ENCODE data around the gene MMS19. TPM values are rescaled to one million over a fixed set of nuclear protein-coding genes. Genes with fewer than 3 reads are reported as not detected.
A peak's percentile ranks its signal among the peaks of the same experiment; 100 is the strongest.

MMS19 gene
- total RNA-seq, 2 experiments from 2014 or later = 91.3 to 107 TPM

DNA sequence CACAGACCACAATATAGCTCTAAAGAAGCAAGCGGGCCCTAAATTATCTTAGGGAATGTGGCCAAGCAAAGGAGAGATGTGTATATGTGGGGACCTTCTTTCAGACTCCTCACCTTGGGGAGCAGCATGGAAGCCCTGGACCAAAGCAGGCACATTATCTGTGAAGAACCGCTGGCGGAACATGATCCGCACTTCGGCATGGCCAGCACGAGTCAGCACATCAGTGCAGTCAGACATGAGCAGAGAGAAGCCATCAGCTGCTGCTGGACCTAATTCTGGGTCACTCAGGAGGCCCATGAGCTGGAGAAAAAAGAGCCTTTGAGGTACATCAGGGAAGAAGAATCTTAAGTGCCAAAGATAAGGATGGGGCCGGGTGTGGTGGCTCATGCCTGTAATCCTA, 38.3 kb downstream of the MMS19 start:
- H3K27me3 Mint-ChIP-seq = no peaks in the 10 kb centered on the region
- H3K36me3 Mint-ChIP-seq (ENCODE audit: low read depth) = peaks cover 70% of the 10 kb centered on the region
- intact Hi-C loops (cut with DNase I, micrococcal nuclease) = loop anchor here in 1 of 2 experiments (5.0 kb wide), 1 partner anchor 53 kb away; no protein-coding TSS in a partner anchor
- ChIA-PET POLR2A (no interaction called here), CTCF (interaction anchor here (1.0 to 1.9 kb wide), 4 partner anchors 11 to 74 kb away, joined by 3 to 5 read pairs (median 4); no protein-coding TSS in a partner anchor)
- peak overlapping the region; percentile 26 for H3K27ac Mint-ChIP-seq
- no peak for DNase-seq
- no peak overlapping the region for H3K4me3 Mint-ChIP-seq
- H3K4me1 Mint-ChIP-seq = peaks cover 12% of the 10 kb centered on the region
- no peak for ATAC-seq
- no peaks in the 10 kb centered on the region for H3K9me3 Mint-ChIP-seq (ENCODE audit: low read depth)

DNA sequence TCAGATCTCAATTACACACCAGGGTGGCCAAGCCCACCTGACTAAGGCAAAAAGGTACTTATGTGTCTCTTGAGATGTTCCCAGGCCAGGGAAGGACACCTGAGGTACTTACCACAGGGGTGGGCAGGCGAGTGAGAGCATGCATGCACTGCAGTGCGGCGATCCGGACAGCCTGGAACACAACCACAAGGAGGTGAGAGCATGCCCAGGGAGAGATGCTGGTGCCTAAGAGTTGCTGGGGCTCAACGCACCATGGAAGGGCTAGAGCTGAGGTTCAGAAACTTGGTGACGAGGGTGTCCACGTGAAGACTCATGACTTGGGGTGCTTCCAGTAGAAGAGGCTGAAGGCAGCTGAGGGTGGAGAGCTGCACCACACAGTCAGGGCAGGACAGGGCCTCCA, 39.1 kb downstream of the MMS19 start:
- CTCF ChIA-PET = interaction anchor here (0.6 to 1.1 kb wide), 2 partner anchors 10 to 167 kb away, joined by 3 read pairs; partner anchors contain the start of gene ARHGAP19
- no peak overlapping the region for H3K4me3 Mint-ChIP-seq

DNA sequence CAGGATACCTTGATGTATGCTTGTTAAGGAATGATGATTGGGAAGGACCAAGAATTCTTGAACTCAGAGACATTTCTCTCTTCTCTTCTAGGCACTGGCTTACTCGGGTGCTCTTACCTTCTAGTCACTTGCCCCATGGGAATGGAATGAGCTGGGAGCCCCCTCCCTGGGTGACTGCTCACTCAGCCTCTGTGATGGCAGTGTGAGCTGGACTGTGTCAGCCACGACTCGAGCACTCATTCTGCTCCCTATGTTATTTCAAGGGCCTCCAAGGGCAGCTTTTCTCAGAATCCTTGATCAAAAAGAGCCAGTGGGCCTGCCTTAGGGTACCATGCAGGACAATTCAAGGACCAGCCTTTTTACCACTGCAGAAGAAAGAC, 41.5 kb downstream of the MMS19 start:
- intact Hi-C loops (cut with DNase I, micrococcal nuclease) = no loop called here
- Mint-ChIP-seq H3K4me1 (peaks cover 31% of the 10 kb centered on the region), H3K9me3 (ENCODE audit: low read depth) (no peaks in the 10 kb centered on the region), H3K36me3 (ENCODE audit: low read depth) (peaks cover 73% of the 10 kb centered on the region), H3K27me3 (no peaks in the 10 kb centered on the region), H3K27ac (peak overlapping the region; percentile 74), H3K4me3 (no peak overlapping the region)
- DNase-seq (no peak), ATAC-seq (no peak)
- ChIA-PET CTCF (interaction anchor here (0.6 to 1.8 kb wide), 3 partner anchors 9 to 1278 kb away, joined by 3 to 9 read pairs (median 7); no protein-coding TSS in a partner anchor), POLR2A (interaction anchor here (0.6 to 1.0 kb wide), 2 partner anchors 29 to 112 kb away, joined by 3 read pairs; no protein-coding TSS in a partner anchor)

More for the DNA sequence above, 39.1 kb downstream of the MMS19 start:
- POLR2A ChIA-PET = no interaction called here
- DNase-seq (no peak), ATAC-seq (no peak)
- peaks cover 71% of the 10 kb centered on the region for H3K36me3 Mint-ChIP-seq (ENCODE audit: low read depth)
- H3K27me3 Mint-ChIP-seq = no peaks in the 10 kb centered on the region
- H3K27ac Mint-ChIP-seq = no peak overlapping the region
- H3K9me3 Mint-ChIP-seq (ENCODE audit: low read depth) = no peaks in the 10 kb centered on the region
- intact Hi-C loops (cut with DNase I, micrococcal nuclease) = no loop called here
- H3K4me1 Mint-ChIP-seq = peaks cover 20% of the 10 kb centered on the region

DNA sequence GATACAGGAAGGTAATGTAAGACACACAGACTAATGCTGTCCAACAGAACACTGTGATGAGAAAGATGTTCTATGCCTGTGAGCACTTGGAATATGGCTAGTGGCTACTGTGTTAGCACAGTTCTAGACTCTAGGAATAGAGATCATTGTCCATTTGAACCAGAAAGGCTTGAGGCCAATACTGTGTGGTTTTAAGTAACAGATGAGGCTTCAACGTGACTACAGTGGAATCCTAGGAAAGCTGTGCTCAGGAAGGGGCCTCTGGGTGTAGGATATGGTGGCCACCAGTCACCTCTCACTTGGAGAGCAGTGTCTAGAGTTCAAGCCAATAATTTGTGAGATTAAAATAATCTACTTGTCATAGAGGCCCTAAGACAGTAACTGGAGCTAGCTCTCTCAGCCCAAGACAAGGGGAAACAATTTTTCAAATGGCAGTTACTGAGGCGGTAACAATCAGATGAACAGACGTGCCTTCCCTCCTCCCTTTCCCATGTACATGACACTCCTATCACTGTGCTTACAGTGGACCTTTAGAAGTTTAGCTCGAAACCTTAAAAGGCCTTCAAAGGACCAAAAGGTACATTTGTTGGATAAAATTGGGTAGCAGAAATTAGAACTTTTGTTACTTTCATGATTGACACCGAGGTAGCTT, 42.1 kb downstream of the MMS19 start:
- CTCF ChIA-PET = interaction anchor here (0.6 to 1.8 kb wide), 4 partner anchors 8 to 115 kb away, joined by 3 to 9 read pairs (median 5); no protein-coding TSS in a partner anchor
- peaks cover 69% of the 10 kb centered on the region for H3K36me3 Mint-ChIP-seq (ENCODE audit: low read depth)
- DNase-seq (no peak), ATAC-seq (no peak)
- peak overlapping the region; percentile 98 for H3K27ac Mint-ChIP-seq
- intact Hi-C loops (cut with DNase I, micrococcal nuclease) = no loop called here
- H3K4me3 Mint-ChIP-seq = no peak overlapping the region
- no peaks in the 10 kb centered on the region for H3K9me3 Mint-ChIP-seq (ENCODE audit: low read depth)
- H3K27me3 Mint-ChIP-seq = no peaks in the 10 kb centered on the region
- POLR2A ChIA-PET = interaction anchor here (0.6 to 1.0 kb wide), 2 partner anchors 28 to 112 kb away, joined by 3 read pairs; no protein-coding TSS in a partner anchor
- H3K4me1 Mint-ChIP-seq = peaks cover 31% of the 10 kb centered on the region

DNA sequence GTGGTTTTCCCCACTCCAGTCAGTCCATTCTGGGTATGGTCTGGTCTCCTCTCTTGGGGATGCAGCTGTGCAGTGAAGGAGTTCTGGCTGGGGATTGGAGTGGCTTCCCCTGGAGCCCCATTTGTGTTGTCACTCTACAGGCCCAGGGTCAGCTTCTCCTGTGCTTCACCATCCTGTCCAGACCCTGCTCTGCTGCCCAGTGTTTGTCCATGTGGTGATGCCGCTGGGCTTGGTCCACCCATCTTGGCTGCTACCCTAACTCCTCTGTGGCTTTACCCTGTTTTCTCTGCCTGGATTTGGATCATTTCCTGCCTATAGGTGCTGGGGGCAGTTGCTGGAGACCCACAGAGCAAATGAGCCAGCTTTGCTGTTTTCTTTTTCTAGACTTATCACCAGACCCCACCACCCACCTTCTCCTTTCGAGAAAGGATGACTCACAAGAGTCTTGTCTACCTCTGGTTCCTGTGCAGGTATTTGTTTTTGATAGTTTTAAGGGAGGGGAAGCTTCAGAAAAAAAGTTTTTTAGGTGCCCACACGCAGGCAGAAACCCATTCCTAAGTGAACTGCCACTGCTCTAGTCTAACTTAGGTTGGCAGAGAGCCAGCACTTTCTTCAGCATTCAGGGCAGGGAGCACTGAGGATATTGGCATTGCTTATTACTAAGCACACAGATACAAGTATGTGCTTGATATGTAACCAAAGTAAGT, 43.7 kb downstream of the MMS19 start:
- intact Hi-C loops (cut with DNase I, micrococcal nuclease) = no loop called here
- DNase-seq (peak; percentile 45), ATAC-seq (peak; percentile 80)
- H3K36me3 Mint-ChIP-seq (ENCODE audit: low read depth) = peaks cover 64% of the 10 kb centered on the region
- no peaks in the 10 kb centered on the region for H3K9me3 Mint-ChIP-seq (ENCODE audit: low read depth)
- peak overlapping the region; percentile 29 for H3K4me3 Mint-ChIP-seq
- H3K27ac Mint-ChIP-seq = peak overlapping the region; percentile 98
- H3K27me3 Mint-ChIP-seq = no peaks in the 10 kb centered on the region
- ChIA-PET CTCF (interaction anchor here (0.6 to 2.1 kb wide), 7 partner anchors 10 to 137 kb away, joined by 3 to 9 read pairs (median 5); no protein-coding TSS in a partner anchor), POLR2A (no interaction called here)
- H3K4me1 Mint-ChIP-seq = peaks cover 38% of the 10 kb centered on the region

DNA sequence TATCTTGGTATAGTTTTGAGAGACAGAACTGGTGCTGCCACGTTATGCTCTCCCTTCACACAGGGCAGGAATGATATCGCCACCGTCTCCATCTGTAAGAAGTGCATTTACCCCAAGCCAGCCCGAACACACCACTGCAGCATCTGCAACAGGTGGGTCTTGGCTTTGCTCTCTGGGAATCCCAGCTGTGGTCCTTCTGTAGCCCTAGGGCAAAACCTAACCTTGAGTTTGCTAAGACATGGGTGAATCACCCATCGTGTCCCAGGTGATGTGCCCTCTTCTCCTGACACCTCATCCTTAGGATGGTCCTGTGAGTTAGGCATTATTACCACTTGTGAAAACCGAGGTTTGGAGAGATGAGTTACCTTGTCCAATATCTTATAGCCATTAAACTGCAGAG, 45.9 kb downstream of the MMS19 start:
- Mint-ChIP-seq H3K4me1 (peaks cover 56% of the 10 kb centered on the region), H3K36me3 (ENCODE audit: low read depth) (peaks cover 50% of the 10 kb centered on the region), H3K27me3 (no peaks in the 10 kb centered on the region), H3K9me3 (ENCODE audit: low read depth) (no peaks in the 10 kb centered on the region), H3K27ac (no peak overlapping the region), H3K4me3 (no peak overlapping the region)
- CTCF ChIA-PET = interaction anchor here (0.6 to 1.4 kb wide), 5 partner anchors 14 to 380 kb away, joined by 3 to 5 read pairs (median 4); no protein-coding TSS in a partner anchor
- DNase-seq (no peak), ATAC-seq (no peak)
- POLR2A ChIA-PET = no interaction called here
- intact Hi-C loops (cut with DNase I, micrococcal nuclease) = no loop called here

DNA sequence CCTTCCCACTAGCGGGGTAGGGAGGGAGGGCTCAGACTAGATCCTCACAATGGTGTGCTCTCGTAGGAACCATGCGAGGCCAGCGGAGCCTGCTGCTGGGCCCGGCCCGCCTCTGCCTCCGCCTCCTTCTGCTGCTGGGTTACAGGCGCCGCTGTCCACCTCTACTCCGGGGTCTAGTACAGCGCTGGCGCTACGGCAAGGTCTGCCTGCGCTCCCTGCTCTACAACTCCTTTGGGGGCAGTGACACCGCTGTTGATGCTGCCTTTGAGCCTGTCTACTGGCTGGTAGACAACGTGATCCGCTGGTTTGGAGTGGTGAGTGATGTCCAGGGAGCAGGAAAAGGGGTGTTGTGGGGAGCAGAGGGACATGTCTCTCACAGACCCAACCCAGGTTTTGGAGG, 46.6 kb downstream of the MMS19 start:
- DNase-seq = no peak
- Mint-ChIP-seq H3K27ac (peak overlapping the region; percentile 29), H3K36me3 (ENCODE audit: low read depth) (peaks cover 42% of the 10 kb centered on the region), H3K27me3 (no peaks in the 10 kb centered on the region), H3K4me3 (no peak overlapping the region), H3K9me3 (ENCODE audit: low read depth) (no peaks in the 10 kb centered on the region), H3K4me1 (peaks cover 60% of the 10 kb centered on the region)
- ATAC-seq = no peak
- POLR2A ChIA-PET = no interaction called here
- CTCF ChIA-PET = interaction anchor here (1.4 kb wide), 1 partner anchor 15 kb away, joined by 5 read pairs; no protein-coding TSS in a partner anchor
- intact Hi-C loops (cut with DNase I, micrococcal nuclease) = no loop called here

DNA sequence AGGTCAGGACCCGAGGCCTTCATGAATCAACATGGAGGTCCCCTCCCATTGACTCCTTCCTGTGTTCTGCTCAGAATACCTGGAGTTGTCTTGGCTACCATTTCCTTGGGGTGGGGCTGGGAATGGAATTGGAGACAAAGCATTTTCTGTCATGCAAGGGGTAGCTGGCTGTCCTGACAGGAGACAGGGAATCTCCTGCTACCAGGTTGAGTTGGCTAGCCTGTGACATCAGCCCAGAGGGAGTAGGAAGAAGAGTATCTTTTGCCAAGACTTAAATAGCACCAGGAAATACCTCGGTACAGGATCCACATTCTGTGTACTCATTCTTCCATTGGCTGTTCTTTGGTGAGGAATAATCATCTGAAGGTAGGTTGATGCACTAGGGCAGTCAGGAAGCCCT, 47.4 kb downstream of the MMS19 start:
- H3K4me3 Mint-ChIP-seq = no peak overlapping the region
- ChIA-PET CTCF (interaction anchor here (0.9 kb wide), 1 partner anchor 50 kb away, joined by 4 read pairs; no protein-coding TSS in a partner anchor), POLR2A (interaction anchor here (0.6 kb wide), 1 partner anchor 17 kb away, joined by 3 read pairs; no protein-coding TSS in a partner anchor)
- peaks cover 64% of the 10 kb centered on the region for H3K4me1 Mint-ChIP-seq
- no peak for ATAC-seq
- DNase-seq = no peak
- no peaks in the 10 kb centered on the region for H3K27me3 Mint-ChIP-seq
- no peaks in the 10 kb centered on the region for H3K9me3 Mint-ChIP-seq (ENCODE audit: low read depth)
- H3K36me3 Mint-ChIP-seq (ENCODE audit: low read depth) = peaks cover 43% of the 10 kb centered on the region
- peak overlapping the region; percentile 15 for H3K27ac Mint-ChIP-seq
- intact Hi-C loops (cut with DNase I, micrococcal nuclease) = no loop called here

DNA sequence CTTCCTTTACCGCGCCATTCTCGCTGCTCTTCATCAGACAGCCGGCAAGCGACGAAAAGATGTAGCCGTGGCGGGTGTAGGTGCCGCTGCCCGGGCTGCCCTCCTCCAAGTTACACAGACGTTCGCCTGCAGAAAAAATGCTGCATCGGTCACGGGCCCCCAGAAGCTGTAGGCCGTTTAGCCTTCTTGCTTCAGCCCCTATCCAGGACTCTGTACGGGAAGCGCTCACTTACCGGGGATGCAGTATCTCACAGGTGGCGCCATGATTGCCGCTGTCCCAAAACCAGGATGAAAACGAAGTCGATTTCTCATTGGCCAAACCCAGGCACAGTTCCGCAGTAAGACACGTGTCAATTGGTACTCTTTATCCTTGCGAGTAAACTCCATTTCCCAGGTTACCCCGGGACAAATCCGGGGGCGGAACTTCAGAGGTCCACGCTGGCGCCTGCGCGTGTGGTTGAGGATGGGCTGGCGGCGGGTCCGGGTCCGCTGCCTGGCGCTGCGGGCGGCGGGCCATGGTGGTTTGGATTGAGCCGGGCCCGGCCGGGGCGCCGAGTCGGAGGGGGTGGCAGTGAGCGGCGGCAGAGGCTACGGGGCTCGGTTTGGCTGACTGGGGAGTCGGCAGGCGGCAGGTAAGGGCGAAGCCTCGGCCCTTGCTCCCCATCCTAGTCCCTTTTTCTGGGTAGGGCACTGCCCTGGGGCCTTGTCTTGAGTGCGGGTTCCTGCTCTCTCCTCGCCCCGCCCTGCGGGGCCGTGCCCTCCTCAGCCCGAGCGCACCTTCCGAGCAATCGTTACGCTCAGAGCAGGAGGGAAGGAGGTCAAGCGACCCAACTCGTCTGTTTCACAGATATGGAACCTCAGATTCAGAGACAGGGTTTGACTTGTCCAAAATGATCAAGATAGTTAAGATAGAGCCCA, 52.2 kb downstream of the MMS19 start, which contains the start of the genes EXOSC1 and ZDHHC16:
EXOSC1 (minus strand) TSS at position 285 of the 918 bp plus-strand sequence; CDS start at position 264, 21 bp downstream.
ZDHHC16 (plus strand) TSS at position 454 of the 918 bp plus-strand sequence. CDS start 5,501 bp downstream, outside the sequence.
- intact Hi-C loops (cut with DNase I, micrococcal nuclease) = loop anchor here (1.0 kb wide), 9 partner anchors 33 to 614 kb away; partner anchors contain the start of genes MMS19 (in 2 of the 2), UBTD1 (in 2 of the 2), ARHGAP19 (in 1 of the 2) and AVPI1 (in 1 of the 2)
- peak within 1 kb of the TSS; percentile 86 for H3K4me3 Mint-ChIP-seq
- H3K36me3 Mint-ChIP-seq (ENCODE audit: low read depth) = peaks cover 26% of the 10 kb centered on the region
- peak; percentile 96 for DNase-seq
- H3K4me1 Mint-ChIP-seq = peaks cover 55% of the 10 kb centered on the region
- ATAC-seq = peak; percentile 91
- H3K27ac Mint-ChIP-seq = peak within 1 kb of the TSS; percentile 90
- ChIA-PET POLR2A (interaction anchor here (0.7 to 2.9 kb wide), 3 partner anchors 21 to 32 kb away, joined by 3 to 19 read pairs (median 5); no protein-coding TSS in a partner anchor), CTCF (interaction anchor here (1.1 to 3.6 kb wide), 5 partner anchors 18 to 41 kb away, joined by 4 to 61 read pairs (median 6); partner anchors contain the start of gene RRP12)
- H3K9me3 Mint-ChIP-seq (ENCODE audit: low read depth) = no peaks in the 10 kb centered on the region
- H3K27me3 Mint-ChIP-seq = no peaks in the 10 kb centered on the region

DNA sequence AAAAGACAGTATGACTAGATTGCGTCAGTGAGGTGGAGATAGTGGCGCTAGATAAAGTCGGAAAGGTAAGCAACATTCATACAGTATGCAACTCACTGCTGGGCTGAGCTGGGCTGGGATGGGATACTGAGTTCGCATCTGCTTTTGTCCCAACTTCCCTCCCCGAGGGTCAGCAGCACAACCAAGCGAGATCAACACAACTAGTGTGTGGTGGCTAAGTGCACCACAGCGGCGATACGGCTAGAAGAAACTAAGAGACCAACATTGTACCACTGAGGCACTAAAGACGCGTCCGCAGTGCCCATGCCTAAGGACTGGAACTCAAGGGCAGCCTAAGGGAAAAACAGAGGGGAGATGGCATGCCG, 52.9 kb downstream of the MMS19 start:
- intact Hi-C loops (cut with DNase I, micrococcal nuclease) = loop anchor here in 1 of 2 experiments (1.0 kb wide), 1 partner anchor 38 kb away; no protein-coding TSS in a partner anchor
- no peaks in the 10 kb centered on the region for H3K27me3 Mint-ChIP-seq
- ChIA-PET POLR2A (interaction anchor here (0.5 to 2.9 kb wide), 5 partner anchors 17 to 65 kb away, joined by 3 to 19 read pairs (median 5); no protein-coding TSS in a partner anchor), CTCF (interaction anchor here (0.7 to 3.6 kb wide), 7 partner anchors 18 to 40 kb away, joined by 3 to 61 read pairs (median 5); partner anchors contain the start of gene RRP12)
- H3K4me1 Mint-ChIP-seq = peaks cover 50% of the 10 kb centered on the region
- ATAC-seq (peak; percentile 0), DNase-seq (no peak)
- H3K27ac Mint-ChIP-seq = peak overlapping the region; percentile 90
- peak overlapping the region; percentile 86 for H3K4me3 Mint-ChIP-seq
- H3K36me3 Mint-ChIP-seq (ENCODE audit: low read depth) = peaks cover 25% of the 10 kb centered on the region
- no peaks in the 10 kb centered on the region for H3K9me3 Mint-ChIP-seq (ENCODE audit: low read depth)

Measured in activated CD4-positive, alpha-beta T cell treated with anti-CD3 and anti-CD28 coated beads for 36 hours (primary cell).